Stimulated activated CD8-positive, alpha-beta memory T cell treated with anti-CD3 and anti-CD28 coated beads, Interleukin-15, amount 100 ng/mL, for 24 hours (primary cell): ENCODE data around the gene CYP2J2.
"Not testable (repeated sequence)": the region's sequence is repeated elsewhere in the genome, so short reads cannot be mapped to it uniquely, and the experiment has no call there.

Experiments used
- DNase-seq: peaks from one replicate; pipeline ENCODE4 v3.0.0-alpha.2; 2020; ENCODE audit warnings: low read depth

Gene CYP2J2

GRCh38 chr1:59919746-59920145 lies 6.8 kb downstream of the CYP2J2 start:
- no peak for DNase-seq

- DNase-seq, result no peak
Measured at GRCh38 chr1:59917785-59918180, 8.8 kb downstream of the CYP2J2 start.

GRCh38 chr1:59917026-59917784 lies 9.4 kb downstream of the CYP2J2 start:
- no peak for DNase-seq

GRCh38 chr1:59915516-59915915 lies 11.1 kb downstream of the CYP2J2 start:
- no peak for DNase-seq

- DNase-seq, result not testable (repeated sequence)
Measured at GRCh38 chr1:59914791-59915286, 11.7 kb downstream of the CYP2J2 start.

GRCh38 chr1:59908682-59909081 lies 17.9 kb downstream of the CYP2J2 start:
- no peak for DNase-seq

GRCh38 chr1:59908084-59908483 lies 18.5 kb downstream of the CYP2J2 start:
- DNase-seq, result no peak

GRCh38 chr1:59906931-59907330 lies 19.6 kb downstream of the CYP2J2 start:
- no peak for DNase-seq

GRCh38 chr1:59903141-59903754 lies 23.3 kb downstream of the CYP2J2 start:
- DNase-seq, result no peak

GRCh38 chr1:59901770-59902388 lies 24.7 kb downstream of the CYP2J2 start:
- no peak for DNase-seq

- no peak for DNase-seq
Measured at GRCh38 chr1:59900640-59901039, 25.9 kb downstream of the CYP2J2 start.

- no peak for DNase-seq
Measured at GRCh38 chr1:59898927-59899326, 27.6 kb downstream of the CYP2J2 start.

- no peak for DNase-seq
Measured at GRCh38 chr1:59897165-59897564, 29.4 kb downstream of the CYP2J2 start.

- no peak for DNase-seq
Measured at GRCh38 chr1:59892841-59893811, 33.4 kb downstream of the CYP2J2 start.

- no peak for DNase-seq
Measured at GRCh38 chr1:59885160-59885832, 41.3 kb downstream of the CYP2J2 start.

- no peak for DNase-seq
Measured at GRCh38 chr1:59880735-59881134, 45.8 kb downstream of the CYP2J2 start.

- DNase-seq, result no peak
Measured at GRCh38 chr1:59879996-59880505, 46.5 kb downstream of the CYP2J2 start.

- no peak for DNase-seq
Measured at GRCh38 chr1:59879574-59879973, 47.0 kb downstream of the CYP2J2 start.

GRCh38 chr1:59878370-59878769 lies 48.2 kb downstream of the CYP2J2 start:
- DNase-seq, result no peak

GRCh38 chr1:59877108-59877682 lies 49.4 kb downstream of the CYP2J2 start:
- DNase-seq, result no peak

GRCh38 chr1:59871746-59872145 lies 54.8 kb downstream of the CYP2J2 start:
- DNase-seq, result no peak
